Liver (tissue), 3 donors: ENCODE results near the gene GNPTG.

Source experiments
- CTCF ChIP-seq: fragments of 150-350 bp; IDR thresholded peaks from 2 replicates; pipeline ENCODE4 v1.5.1; 2017; ENCODE audit warnings: improper control_type of control experiment, low read depth, low read length; ENCODE audit not compliant: missing input control
- GABPA ChIP-seq, 2 donors: IDR thresholded peaks in 1 of 2; conservative IDR thresholded peaks in 1 of 2; 2 replicates each; pipeline ENCODE4 v1.6.1; 2016; ENCODE audit warnings: antibody characterized with exemption in 2 of 2, mild to moderate bottlenecking in 1 of 2, moderate library complexity in 1 of 2
- JUND ChIP-seq, 2 donors: IDR thresholded peaks; 2 replicates each; pipeline ENCODE4 v1.6.1; 2016; ENCODE audit warnings: antibody characterized with exemption in 2 of 2
- donor health status: healthy.
- donor health status: healthy.

- TF ChIP-seq GABPA (IDR thresholded peaks at IDR 0.05 in 1 of 2, conservative IDR thresholded peaks at IDR 0.05 in 1 of 2) (no peak), CTCF (no peak), JUND (IDR thresholded peaks at IDR 0.05) (no peak)
Measured at GRCh38 chr16:1316033-1316405, 35.7 kb upstream of the GNPTG start.
